GM10847 (cell line): ENCODE results near the gene SIGLEC6.

Experiments
- POLR2A ChIP-seq: IDR thresholded peaks from 2 replicates; pipeline ENCODE4 v1.6.1; 2011; ENCODE audit not compliant: insufficient read length; ENCODE audit errors: extremely low read depth

The SIGLEC6 gene

DNA sequence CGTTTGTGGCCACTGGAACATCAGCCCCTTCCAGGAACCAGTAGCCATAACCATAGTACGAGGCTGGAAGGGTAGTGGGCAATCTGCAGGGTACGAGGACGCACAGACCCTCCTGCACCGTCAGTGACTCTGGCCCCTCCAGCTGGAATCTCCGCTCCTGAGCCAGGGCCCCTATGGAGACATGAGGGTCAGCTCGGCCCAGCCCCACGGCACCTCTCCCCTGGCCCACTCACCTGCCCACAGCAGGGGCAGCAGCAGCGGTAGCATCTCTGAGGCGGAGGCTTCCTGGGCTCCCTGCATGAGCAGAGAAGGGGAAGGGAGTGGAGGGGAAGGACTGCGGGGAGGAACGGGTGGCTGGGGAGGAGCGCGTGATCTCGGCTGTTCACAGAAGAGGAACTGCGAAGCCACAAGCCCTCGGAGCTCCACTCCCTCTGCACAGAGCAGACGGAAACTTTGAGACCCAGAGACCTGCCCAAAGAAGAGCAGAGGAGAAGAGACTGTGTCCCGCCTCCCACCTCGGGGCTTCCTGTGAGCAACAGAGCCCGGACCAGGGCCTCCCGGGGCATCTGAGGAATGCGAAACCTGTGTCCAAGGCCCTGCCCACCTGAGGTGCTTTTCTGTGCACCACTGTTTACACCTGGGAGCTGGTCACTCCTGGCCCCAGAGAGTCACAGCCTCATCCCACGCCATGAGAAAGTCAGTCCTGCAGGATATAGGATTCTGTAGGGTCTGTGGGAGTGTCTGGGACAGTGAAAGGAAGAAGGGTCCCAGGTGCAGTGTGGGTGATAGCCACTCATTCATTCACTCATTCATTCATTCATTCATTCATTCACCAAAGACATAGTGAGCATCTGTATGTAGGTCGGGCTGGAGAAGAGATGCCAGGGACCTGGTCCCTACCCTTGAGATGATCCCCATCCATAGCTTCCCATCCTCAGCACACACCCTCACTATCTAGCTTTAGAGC lies at the start of gene SIGLEC6:
Gene SIGLEC6, minus strand, starts transcription at position 322 of the 967 bp plus-strand sequence. Its CDS starts 22 bp downstream, at position 300.
- TF ChIP-seq POLR2A, result no peak

DNA sequence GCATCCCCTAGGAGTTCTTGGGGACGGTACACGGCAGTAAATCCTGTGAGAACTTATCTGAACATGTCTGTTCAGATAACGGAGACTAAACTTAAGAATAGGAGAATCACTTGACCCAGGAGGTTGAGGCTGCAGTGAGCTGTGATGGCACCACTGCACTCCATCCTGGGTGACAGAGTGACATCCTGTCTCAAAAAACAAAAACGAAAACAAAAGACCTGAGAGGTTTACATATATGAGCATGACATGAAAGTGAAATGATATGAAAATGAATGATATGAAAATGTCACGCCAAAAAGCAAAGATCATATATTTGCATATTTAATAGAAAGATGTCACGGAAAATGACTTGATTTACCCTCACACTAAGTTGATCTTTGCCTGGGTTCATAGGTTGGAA lies 45.4 kb upstream of the SIGLEC6 start:
- no peak for TF ChIP-seq POLR2A

DNA sequence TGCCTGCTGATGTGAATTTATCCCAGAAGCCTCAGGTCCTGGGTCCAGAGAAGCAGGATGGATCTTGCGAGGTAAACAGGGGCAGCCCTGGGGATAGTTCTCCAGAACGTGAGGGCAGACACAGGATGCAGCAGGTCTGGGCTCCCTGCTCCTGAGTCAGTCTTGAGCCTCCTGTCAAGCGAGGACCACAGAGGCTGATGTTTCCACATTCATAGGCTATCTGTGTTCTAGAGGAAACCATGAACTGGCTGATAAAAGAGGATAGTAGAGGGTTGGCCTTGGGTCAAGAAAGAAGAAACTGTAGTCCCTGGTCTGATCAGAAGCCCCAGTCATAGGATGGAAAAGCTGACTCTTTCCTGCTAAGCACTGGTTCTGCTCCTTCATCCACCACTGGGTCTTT lies 41.9 kb upstream of the SIGLEC6 start:
- no peak for TF ChIP-seq POLR2A

DNA sequence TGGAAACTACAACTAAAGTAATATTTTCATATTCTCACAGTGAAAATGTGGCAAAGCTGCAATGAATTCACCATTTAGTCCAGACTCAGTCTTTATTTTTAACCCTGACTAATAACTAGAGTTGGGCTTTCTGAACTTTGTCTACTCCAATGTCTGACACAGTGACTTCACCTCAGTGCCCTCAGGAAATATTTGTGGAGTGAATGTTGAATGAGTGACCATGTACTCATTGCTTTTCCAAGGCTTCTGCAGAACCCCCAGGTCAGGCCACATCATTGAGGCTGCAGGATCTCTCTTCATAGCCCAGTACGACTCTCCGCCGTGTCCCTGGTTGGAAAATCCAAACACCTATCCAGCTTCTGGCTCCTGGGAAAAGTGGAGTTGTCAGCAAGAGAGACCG lies 41.4 kb upstream of the SIGLEC6 start:
- no peak for TF ChIP-seq POLR2A

DNA sequence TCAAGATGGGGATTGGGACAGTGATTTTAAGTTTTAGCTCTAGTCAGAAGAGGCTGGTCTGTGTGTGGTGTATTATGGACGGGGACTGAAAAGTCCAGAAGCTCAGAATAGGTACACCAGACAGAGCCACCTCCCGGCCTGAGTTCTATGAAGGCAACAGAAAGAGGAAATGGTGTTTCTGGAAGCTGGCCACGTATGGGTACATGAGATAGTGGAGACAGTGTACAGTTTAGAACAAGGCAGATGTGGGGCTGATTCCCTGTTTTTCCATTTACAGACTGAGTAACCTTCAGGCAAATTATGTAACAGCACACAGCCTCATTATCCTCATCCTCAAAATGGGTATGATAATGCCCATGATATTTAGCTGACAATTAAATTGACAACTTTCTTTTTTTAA lies 40.9 kb upstream of the SIGLEC6 start:
- TF ChIP-seq POLR2A, result no peak

DNA sequence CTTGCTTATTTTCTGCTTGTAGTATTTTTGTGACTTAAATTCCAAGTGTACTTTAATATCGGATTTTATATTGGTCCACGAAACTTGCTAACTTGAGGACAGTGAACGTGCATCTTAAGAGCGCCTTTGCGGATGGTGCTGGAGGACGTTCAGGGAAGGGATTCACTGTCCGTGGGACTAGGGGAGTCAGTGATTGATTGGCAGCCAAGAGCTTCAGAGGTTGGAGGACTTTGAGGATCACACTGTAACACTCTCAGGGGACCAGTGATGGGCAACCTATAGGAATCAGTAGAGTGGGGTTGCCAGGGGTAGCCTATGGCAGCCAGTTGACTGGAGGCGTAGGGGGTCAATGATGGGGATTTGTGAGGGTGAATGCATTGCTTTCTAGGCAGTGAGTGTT lies 40.1 kb upstream of the SIGLEC6 start:
- TF ChIP-seq POLR2A, result no peak

DNA sequence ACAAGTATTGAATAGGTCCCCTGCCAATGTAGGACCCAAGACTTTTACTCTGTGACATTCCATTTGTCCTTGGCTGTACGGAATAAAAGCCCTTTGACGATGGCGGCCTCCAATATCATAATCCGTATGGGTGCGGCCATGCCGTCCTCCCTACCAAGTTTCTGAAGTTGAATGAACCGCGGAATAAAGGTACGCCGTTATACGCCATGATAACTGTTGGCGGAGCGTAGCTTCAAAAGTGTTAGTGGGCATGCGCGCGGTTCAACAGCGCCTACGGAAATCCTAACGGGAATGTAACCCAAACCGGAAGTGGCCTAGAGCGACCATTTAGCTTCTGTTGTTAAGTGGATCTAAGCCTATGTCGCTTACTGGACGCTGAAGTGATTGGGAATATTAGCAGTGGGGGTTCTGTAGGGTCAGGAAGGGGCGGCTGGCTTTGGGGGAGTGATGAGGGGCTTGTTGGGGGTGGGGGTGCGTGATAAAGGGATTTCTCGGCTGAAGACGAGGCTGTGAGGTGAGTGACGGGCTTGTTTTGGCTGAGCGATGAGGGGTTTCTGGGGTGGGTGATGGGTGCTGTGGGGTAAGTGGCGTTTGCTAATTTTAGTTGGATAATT lies 39.6 kb upstream of the SIGLEC6 start, which contains the start of gene ZNF175:
Gene ZNF175, plus strand, starts transcription at position 322 of the 614 bp plus-strand sequence. CDS start 2,047 bp downstream, outside the sequence.
- no peak for TF ChIP-seq POLR2A

DNA sequence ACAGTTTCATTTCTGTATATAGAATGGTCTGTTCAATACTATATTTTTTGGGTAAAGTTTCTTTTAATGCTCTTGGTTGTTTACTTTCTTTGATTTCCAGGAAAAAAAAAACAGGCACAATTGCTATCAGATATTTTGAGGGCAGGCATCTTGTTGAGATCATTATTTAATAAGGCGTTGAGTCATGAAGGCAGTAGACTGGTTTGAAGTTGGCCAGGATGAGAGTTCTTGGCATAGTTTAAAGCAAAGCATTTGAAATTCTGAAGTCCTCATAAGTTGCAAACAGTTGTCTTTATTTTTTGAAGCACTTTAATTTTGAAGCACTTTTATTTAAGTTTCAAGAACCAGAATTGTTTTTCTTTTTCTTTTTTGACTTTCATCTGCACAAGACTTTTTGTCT lies 37.0 kb upstream of the SIGLEC6 start:
- TF ChIP-seq POLR2A, result no peak

DNA sequence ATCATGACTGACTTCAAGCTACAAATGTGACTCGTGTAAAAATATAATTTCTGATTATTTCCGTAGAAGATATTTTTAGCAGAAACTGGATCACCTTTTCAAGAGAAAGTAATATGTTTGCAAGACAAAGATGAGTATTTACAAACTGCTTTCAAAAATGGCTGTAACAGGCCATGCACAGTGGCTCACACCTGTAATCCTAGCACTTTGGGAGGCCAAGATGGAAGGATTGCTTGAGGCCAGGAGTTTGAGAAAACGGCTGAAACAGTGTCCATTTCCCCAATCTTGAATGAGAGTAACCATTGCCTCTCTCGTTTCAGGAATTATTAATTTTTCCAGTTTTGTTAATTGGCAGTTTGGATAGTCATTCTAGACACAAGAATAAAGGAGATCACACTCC lies 36.1 kb upstream of the SIGLEC6 start:
- no peak for TF ChIP-seq POLR2A

DNA sequence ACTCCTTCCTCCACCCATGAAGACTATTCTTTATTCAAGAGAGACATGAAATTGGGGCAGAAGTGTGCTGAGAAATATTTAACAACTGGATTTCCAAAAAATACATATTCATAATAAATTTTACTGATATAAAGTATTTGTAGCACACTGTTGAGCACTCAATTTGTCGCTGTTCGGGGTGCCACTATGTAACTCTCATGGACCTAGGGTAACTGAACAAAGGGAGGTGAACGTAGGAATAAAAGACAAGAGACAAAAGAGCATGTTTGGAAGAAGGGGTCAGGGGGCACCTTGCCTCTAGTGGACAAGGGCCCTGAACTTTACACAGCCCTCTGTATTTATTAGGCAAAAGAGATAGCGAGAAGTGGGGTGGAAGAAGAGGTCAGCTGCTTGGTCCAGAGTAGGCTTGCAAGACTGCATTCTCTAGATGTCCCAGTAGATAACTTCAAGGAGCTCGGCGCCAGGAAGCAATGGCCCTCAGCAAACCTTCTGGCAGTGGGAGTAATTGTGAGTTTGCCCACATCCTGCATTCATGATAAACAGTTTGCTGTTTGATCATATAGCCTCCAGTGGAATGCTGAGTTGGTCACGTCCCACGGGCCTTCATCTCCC lies 35.1 kb upstream of the SIGLEC6 start:
- TF ChIP-seq POLR2A, result no peak

DNA sequence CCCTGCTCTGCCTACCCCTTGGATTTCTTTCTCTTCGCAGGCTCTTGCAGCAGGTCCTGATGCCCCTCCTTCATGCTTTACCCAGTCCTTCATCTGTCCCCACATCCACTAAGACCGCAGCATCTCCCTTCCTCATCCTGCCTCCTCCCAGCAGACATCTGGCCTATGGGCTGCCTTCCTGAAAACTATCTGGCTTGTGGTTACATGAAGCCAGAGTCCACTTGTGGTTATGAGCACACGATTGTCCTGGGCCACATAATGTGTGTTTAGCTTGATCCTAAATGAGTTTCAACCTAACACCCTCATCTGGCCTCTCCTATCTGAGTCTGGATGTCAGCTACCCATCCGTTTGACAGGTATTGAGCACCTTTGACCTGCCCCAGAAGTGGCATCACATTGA lies 34.1 kb upstream of the SIGLEC6 start:
- no peak for TF ChIP-seq POLR2A

DNA sequence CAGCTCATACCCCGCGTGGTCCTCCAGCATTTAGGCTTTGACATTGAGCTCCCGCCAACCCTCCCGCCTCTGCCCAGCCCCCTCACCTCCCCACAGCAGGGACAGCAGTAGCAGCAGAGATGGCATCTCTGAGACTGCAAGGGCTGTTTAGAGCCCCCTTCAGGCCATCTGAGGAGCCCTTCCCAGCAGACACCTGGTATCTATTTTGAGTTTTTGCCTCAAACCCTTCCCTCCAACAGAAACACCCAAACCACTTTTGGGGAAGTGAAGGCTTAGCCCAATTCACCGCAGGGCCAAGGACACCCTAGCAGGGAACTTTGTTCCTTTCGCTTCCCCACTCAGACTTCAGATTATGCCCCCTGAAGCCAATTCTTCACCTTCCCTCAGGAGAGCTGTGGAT lies 33.3 kb upstream of the SIGLEC6 start:
- no peak for TF ChIP-seq POLR2A

DNA sequence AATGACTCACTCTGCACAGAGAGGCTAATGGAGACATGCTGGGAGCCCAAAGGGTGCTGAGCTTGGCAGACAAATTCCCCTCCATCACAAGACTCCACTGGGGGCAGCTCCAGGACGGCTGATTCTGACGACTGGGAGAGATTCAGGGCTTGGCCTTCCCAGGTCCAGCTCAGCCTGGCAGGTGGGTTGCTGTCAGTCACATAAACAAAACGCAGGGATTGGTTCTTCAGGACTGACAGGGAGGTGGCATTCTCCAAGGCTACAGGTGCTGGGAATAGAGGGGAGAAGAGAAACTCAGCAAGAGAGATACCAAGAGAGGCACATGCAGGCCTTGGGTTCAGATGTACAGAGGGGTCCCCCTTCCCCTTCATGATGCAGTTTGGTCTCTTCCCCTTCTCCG lies 28.9 kb upstream of the SIGLEC6 start:
- TF ChIP-seq POLR2A, result no peak

DNA sequence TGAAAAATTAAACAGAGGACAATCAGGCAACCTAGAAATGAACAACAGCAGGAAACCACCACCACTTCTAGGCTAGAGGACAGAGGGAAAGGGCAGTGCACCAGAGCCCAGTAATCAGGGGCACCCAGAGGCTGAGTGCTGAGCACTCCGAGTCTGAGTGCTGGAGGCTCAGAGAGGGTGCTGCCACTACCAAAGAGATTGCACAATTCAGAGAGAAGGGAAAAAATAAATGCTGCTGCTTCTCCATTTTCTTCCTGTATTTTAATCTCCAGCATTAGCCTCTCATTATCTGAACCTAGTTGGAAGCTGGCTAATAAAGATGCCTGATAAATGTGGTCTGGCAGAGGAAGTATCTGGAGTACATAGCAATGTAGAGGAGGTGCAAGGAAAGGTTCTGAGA lies 27.8 kb upstream of the SIGLEC6 start:
- no peak for TF ChIP-seq POLR2A

DNA sequence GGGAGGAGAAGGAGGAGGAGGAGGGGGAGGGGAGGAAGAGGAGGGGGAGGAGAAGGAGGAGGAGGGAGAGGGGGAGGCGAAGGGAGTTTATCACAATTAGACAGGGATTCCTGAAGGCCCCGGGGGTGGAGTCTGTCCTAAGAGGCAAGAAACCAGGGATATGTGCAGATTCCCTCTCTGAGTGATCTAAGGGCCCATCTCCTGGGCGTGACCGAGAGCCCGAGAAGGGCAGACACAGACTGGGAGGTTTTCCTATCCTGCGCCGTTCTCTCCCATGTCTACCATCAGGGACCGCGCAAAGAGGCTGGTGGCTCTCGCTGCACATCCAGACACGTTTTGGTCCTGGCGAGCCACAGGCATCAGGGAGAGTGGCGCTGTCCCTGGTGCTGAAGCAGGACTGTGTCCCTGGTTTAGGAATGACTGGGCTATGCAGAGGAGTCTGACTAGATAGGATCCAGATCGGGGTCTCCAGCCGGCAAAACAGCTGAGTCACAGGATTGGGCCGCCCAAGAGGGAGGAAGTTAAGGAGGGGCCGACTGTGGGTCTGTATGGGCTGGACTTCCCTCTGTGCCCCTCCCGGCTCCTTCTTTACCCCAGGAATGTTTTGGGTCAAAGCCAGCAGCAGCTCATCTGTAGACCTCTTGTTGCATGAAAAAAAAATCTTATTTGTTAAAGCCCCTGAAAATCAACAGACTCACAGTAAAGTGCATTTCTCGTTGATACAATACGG lies 21.7 kb upstream of the SIGLEC6 start:
- TF ChIP-seq POLR2A, result no peak
